PFSK-1 (cell line): ENCODE measurements around the gene MPDZ.

Experiments
- POLR2AphosphoS5 ChIP-seq: IDR thresholded peaks from 2 replicates; pipeline ENCODE4 v1.6.1; 2012; ENCODE audit warnings: low read depth, mild to moderate bottlenecking, control low read depth, low read length, moderate library complexity
- SIN3A ChIP-seq: IDR thresholded peaks from 2 replicates; pipeline ENCODE4 v1.6.1; 2012; ENCODE audit warnings: mild to moderate bottlenecking, low read length, moderate library complexity, borderline replicate concordance; ENCODE audit not compliant: insufficient read depth
- TF ChIP-seq, protein P1 (sequence below), 2 experiments: IDR thresholded peaks; 2 replicates each; pipeline versions ENCODE4 v1.6.1 to v1.8.0; 2011 to 2012; ENCODE audit warnings: low read depth in 2 of 2, low read length in 2 of 2, control low read depth in 1 of 2, inconsistent platforms in 1 of 2, mild to moderate bottlenecking in 1 of 2, moderate library complexity in 1 of 2; ENCODE audit not compliant: insufficient read depth in 1 of 2

DNA sequence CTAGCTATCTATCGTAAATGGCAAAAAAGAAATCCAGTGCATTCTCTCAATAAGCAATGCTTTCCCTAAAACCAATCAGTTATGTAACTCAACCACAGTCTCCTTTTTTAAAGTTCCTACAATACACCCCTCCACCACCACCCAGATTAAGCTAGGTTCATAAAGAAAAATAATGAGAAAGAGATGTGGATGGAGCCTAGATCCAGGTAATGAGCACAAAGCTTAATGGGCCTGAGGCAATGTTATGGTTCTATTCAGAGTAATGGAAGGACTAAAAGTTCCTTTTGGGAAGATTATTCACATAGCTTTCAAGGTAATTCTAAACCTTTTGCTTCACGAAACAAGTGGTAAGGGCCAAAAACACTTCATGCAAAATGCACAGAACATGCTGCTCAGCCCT, 113.5 kb downstream of the MPDZ start:
- TF ChIP-seq SIN3A (no peak), POLR2AphosphoS5 (no peak)
- TF ChIP-seq, protein P1, sequence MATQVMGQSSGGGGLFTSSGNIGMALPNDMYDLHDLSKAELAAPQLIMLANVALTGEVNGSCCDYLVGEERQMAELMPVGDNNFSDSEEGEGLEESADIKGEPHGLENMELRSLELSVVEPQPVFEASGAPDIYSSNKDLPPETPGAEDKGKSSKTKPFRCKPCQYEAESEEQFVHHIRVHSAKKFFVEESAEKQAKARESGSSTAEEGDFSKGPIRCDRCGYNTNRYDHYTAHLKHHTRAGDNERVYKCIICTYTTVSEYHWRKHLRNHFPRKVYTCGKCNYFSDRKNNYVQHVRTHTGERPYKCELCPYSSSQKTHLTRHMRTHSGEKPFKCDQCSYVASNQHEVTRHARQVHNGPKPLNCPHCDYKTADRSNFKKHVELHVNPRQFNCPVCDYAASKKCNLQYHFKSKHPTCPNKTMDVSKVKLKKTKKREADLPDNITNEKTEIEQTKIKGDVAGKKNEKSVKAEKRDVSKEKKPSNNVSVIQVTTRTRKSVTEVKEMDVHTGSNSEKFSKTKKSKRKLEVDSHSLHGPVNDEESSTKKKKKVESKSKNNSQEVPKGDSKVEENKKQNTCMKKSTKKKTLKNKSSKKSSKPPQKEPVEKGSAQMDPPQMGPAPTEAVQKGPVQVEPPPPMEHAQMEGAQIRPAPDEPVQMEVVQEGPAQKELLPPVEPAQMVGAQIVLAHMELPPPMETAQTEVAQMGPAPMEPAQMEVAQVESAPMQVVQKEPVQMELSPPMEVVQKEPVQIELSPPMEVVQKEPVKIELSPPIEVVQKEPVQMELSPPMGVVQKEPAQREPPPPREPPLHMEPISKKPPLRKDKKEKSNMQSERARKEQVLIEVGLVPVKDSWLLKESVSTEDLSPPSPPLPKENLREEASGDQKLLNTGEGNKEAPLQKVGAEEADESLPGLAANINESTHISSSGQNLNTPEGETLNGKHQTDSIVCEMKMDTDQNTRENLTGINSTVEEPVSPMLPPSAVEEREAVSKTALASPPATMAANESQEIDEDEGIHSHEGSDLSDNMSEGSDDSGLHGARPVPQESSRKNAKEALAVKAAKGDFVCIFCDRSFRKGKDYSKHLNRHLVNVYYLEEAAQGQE (IDR thresholded peaks at IDR 0.05; ENCODE audit: insufficient read depth in 1 of 2, low read depth in 2 of 2, low read length in 2 of 2): no peak
